NCI-H82 treated with DMSO at 0.1 percent for 48 hours (cell line): ENCODE data around the gene CDH13.

Experiments
- DNase-seq: peaks from one replicate; lab custom pipeline; 2025; ENCODE audit not compliant: unreplicated experiment; lab: John Stamatoyannopoulos, UW

CDH13 gene

DNA sequence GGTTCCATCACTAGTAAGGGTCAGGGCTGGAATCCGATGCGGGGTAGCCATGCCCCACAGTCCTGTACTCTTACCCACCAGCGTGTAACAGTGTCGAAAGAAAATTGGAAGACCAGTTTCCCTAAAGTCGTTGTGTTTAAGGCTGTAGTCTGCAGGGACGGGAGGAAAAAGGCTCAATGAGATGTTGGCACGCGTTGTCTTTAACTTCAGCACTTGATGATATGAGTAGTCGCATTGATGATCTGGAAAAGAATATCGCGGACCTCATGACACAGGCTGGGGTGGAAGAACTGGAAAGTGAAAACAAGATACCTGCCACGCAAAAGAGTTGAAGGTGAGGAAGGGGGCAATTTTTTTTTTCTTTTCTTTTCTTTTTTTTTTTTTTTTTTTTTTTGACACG lies 1182.3 kb downstream of the CDH13 start:
- no peak for DNase-seq

DNA sequence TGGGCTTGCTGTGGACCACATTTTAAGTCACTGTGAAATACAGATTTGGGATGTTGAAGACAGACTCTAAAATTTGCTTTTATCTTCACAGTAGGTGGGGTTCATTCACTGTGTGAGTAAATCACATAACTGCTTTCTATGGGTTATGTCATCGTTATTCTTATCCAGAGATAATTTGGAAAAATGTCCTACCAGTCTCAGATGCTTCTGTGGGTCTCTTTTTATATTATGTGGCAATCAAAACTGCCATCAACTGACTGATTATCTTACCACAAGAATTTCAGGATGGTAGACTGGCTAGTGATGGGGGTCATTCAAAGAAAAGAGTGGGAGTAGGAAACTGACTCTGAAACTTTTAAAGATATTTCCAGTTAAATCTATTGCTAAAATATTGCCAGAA lies 1184.1 kb downstream of the CDH13 start:
- no peak for DNase-seq

DNA sequence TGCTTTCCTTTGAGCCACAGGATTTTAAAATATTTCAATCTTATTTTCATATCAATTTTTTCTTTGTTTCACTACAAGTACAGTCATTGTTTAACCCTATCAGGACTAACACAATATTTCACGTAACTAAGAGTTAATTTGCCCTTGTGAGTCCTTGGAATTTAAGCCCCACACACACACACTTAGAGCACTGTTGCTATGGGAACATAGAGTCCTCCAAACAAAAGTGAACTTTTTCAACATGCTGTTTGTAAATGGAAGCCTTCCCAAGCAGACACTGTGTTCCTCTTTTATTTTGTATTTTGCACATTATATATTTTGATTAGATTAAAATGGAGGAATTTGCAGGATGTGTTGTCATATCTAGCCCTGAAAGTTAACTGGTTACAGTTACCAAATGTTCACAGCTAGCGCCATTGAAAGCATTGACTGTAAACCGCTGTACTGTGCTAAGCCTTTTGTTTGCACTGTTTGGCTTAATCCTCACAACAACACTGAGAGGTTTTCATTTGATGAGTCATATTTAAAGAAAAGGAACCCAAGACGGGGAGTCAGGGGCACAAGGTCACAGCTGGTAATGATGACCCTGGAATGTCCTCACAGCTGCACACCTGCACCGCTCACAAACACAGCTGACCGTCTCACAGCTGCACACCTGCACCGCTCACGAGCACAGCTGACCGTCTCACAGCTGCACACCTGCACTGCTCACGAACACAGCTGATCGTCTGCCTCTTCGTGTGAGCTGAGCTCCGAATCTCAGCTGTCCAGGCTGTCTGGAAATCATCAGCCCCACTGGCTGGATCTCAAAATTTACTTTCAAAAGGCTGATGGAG lies 1187.3 kb downstream of the CDH13 start:
- no peak for DNase-seq

DNA sequence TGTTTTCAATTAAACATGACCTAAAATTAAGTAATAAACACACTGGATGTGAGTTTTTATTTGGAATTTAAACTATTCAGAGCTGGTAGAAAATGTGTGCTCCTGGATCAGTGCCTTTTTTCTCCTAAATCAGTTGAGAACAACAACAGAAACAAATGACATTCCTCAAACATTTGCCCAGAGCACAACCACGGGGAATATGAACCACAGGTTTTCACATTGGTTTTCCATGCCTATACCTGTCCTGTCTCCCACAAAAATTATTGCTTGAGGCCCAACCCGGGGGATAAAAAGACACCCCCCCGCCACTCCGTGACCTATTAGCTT lies 1187.9 kb downstream of the CDH13 start:
- DNase-seq = no peak

DNA sequence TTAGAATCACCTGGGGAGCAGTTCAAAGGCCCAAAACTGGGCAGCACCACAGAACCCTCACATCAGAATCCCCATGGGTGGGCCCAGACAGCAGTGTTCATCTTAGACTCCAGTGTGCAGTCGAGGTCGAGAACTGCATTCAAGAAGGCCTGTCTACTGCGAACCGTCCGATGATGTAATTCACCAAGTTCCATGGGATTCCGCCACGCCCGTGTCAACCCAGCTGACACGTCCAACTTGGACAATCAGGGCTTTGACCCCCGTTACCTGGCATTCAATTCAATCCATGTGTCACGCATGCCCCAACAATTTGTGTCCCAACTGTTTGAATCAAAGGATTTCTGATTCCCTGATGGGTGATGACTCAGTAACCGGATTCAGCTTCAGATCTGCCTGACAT lies 1190.3 kb downstream of the CDH13 start:
- no peak for DNase-seq

DNA sequence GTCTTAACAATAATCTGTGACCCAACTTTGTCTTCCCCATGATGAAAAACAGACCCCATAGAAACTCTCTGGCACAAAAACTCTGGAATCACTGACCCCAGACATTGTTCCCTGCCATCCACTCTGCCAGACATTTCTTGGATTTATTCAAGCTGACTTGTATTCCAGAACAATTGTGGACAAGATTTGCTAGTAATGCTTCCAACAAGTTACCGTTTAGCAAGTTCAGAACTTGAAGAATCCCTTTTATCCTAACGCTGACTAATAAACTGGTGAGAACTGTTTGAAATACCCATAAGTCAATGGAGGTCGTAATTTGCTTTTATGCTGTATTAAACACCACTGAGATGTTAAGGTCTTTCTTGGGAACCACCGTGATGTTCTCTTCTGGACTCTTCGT lies 1191.5 kb downstream of the CDH13 start:
- no peak for DNase-seq

DNA sequence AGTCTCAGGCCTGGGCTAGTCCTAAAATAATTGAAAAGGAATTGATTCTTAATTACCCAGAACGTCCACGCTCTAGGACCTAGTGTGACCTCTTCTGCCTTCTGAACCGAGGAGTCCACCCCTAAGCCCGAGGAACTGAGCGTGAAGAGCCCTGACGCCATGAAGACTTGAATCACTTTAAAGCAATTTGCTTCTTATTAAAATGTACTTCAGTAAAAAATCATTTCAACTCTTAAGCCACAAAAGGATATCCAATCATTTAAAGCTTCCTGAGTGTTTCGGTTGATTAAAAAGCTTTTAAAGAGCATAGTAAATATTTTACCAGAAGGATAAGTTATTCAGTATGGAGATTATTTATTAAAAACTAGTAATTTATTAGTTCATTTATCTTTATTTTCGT lies 1192.6 kb downstream of the CDH13 start:
- no peak for DNase-seq

DNA sequence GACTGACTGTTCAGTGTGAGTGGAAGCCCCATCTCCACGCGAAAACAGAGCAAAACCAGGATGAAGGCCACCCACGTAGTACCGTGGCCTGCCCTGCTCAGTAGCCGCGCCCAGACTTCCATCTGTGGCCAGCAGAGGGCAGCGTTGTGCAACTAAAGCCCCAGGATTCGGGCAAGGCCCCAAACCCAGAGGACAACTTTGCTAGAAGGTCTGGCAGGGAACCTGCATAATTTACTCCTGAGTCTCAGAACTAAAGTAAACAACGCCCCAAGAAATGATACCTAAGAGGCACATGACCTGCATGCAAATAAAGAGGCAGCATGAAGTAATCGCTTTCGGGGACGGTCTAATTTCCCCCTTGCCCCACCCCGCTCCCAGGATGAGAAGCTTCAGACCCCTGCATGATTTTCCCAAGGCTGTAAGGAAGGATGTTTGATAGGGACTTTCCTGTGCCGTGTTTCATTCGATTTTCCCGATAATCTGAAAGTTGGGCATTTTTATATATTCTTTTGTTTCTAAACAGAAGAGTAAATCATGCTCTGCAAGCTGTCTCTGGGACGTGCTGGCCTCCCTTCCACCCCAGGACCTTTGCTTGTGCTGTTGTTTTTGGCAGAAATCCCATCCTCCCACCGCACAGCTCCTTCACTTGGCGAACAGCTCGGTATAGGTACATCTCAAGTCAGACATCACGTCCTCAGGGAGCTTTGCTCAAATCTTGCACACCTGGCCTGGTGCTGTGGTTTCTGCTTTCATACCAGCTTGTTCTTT lies 1199.6 kb downstream of the CDH13 start:
- DNase-seq = peak; percentile 46

DNA sequence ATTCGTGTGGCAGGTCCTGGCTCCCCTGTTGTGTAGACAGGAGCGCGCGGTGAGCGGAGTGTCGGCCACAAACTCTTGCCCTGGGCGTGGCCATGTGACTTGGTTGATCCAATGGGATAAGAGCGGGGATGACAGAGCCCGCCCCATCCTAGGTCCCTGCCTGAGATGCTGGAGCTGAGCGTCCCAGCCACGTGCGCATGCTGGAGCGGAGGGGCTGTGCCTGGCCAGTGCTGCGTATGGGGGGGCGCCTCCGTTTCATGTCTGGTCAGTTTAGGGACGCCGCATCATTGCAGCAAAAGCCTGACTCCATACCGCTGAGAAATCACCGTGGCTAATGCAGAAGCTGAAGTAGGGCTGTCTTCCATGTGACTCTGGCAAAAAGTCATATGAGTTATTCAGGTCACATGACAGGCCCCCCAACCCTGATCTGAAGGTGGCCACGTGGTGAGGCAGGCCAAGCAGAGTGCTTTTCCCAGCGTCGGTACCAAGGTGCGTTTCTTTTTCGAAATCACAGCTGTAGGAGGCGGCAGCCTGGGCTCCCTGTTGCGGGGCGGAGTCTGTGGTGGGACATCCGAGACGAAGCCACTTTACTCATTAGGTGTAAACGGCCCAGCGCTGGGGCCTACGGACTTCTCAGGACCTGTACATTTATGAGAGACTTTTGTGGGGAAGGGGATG lies 1203.5 kb downstream of the CDH13 start:
- DNase-seq = no peak

DNA sequence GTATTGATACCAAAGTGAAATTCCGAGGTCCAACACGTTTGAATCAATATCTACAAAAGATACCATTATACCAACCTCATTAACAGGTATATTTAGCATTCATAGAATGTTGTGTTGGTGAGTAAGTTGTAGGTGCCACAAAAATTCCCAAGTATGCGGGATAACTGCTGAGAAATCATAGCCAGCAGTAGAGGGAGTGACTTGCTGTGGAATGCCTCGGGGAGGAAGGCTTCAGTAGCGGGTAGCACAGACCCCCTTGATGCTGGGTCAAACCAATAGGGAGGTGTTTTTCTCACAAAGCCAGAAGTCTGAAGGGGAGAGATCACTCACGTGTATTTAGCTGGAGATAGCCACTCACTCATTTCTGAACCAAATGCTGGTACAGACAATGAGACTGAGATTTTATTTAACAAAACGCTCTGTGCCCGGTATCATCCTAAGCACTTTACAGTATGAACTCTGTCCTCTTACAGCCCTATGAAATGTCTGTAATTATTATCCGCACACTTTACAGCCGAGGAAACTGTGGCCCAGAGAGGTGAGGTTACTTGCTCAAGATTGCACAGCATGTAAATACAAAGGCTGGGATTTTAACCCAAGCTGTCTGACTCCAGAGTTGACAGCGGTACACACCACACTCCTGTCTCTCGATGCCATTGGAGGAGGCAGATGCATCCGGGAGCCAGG lies 1204.1 kb downstream of the CDH13 start:
- no peak for DNase-seq

DNA sequence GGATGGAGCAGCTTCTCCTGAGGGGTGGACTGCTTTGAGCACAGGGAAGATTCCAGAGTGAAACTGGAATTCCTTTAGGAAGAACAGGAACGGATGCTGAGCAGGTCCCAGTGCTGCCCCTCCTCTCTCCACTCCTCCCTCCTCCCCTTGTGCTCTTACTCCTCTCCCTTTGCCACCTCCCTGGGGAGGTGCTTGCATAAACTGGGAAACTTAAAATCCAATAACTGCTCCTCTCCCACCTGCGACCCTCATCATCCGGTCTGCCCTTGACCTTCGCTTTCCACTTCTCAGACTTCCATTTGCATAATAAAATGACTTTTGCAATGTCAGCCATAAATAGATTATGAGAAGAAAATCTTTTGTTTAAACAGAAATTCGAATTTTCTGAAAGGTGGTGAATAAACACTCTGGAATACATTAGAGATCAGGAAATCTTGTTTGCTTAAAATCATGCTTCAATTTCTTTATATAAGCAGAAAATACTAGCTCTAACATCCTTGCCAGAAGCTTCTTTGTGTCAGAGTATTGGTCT lies 1204.8 kb downstream of the CDH13 start:
- no peak for DNase-seq

DNA sequence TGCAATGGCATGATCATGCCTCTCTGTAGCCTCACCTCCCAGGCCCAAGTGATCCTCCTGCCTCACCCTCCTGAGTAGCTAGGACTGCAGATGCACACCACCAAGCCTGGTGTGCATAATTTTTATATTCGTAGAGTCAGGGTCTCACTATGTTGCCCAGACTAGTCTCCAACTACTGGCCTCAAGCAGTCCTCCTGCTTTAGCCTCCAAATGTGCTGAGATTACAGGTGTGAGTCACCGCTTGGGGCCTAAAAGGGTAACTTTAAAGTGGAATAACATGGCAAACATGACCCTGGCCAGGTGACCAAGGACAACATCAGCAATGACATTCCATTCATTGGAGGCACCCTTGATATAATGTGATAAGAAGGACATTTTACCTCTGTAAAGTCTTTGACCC lies 1207.2 kb downstream of the CDH13 start:
- no peak for DNase-seq

DNA sequence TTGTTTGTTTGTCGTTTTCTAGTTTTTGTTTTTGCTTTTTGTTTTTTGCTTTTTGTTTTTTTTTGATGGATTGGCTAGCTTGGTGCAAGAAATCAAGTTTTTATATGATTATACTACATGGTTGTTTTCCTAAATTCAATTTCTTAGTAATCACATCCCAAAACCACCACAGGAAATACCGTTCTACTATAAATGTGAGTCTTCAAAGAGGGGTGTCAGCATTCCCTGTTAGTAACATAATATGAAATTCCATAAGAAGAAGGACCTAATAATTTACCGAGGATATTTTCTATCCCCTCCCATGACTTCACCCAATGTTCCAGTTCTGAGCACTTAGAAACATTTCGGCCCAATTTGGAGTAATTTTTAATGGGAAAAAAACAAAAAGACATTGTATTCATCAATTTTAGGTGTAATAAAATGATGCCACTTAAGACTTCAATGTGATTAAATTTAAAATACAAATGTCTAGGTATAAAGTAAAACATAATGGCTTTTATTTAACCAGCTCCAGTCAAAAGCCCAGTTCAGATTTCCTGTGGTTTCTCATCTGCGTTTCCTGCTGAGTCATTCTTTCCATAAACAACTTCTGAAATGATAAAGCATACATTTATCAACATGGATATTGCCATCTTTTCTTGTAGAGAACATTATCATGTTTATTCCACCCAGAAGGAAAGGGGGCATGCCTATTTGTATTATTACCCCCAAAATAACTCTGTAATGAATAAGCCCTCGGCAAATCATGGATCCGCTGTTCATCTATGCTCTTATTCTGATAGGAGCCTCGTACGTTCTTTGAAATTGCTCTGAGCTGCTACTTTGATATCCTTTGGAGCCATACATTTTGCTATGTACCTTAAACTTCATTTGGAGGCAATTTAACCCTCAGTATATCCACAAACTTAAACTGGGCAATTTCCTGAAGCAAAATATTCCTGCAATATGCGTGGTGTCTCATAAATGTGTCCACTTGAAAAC lies 1209.1 kb downstream of the CDH13 start:
- DNase-seq = no peak

DNA sequence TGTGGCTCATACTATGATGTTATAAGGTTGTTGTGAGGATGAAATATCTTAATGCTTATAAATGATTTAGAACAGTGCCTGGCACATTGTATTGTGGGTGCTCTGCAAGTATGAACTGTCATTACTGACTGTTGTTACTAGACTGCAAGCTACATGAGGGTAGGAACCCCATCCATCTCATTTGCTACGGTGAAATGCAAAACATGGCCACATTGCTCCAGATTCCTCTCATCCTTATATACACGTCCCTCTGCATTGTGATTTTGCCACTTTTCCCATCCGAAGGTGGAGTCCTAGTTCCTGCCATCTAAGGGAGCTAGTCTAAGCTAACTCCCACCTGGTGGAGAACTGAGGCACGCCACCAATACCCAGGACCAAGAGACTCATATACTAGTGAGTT lies 1210.8 kb downstream of the CDH13 start:
- no peak for DNase-seq

DNA sequence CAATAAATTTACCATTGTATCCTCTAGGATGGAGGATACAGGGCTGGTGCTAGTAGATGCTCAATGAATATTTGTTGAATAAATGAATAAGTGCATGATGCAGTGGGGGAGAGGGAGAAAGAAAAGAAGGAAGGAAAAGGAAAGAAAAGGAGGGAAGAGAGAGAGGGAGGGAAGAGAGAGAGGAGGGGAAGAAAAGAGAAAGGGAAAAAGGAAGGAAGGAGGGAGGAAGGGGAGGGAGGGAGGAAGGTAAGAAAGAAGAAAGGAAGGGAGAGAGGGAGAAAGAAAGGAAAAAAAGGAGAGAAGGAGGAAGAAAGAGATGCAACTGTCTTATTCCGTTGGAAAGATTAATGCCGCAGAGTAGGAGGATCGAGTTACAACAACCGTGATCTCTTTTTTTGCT lies 1211.4 kb downstream of the CDH13 start:
- peak; percentile 7 for DNase-seq

DNA sequence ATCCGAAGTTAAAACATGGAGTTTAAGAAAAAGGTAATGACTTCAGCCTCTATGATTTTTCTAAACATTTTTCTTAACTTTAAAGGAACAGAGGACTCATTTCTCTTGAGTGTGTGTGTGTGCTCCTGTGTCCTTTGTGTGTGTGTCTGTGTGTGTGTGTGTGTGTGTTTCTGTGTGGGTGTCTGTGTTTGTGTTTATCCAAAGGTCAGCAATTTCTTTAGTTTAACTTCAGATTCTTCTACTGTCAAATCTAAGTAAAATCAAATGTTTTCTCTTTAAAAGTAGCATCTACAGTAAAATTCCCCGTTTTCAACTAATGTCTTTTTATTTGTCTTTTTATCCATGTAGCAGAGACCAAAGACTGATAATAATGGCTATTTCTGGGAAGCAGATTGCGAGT lies 1212.8 kb downstream of the CDH13 start:
- DNase-seq = no peak

DNA sequence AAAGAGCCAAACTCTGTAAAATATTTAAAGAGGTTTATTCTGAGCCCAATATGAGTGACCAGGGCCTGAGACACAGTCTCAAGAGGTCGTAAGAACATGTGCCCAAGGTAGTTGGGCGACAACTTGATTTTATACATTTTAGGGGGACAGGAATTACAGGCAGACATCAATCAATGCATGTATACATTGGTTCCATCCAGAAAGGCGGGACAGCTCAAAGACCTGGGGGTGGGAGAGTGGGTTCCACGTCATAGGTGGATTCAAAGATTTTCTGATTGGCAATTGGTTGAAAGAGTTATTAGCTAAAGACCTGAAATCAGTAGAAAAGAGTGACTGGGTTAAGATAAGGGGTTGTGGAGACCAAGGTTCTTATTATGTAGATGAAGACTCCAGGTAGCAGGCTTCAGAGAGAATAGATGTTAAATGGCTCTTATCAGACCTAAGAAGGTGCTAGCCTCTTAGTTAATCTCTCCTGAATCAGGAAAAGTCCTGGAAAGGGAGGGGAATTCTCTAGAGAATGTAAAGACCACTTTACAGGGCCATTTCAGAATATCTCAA lies 1213.4 kb downstream of the CDH13 start:
- DNase-seq = no peak

DNA sequence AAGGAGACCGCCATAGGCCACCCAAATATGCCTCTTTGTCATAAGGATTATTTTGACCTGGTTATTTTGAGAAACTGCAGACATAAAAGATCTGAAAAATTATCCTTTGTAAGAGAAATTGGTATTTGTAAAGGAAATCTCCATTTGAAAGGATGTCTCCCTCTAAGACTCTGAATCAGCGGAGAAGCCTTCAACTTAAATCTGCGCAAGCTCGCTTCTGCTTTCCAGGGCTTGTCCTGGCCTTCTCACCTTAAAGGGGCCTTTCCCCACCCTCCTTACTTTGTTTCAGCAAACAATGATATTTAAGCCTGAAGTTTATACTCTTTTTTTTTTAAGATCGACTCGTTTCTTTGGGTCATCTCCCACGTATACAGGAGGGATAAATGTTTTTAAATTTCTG lies 1215.5 kb downstream of the CDH13 start:
- no peak for DNase-seq

DNA sequence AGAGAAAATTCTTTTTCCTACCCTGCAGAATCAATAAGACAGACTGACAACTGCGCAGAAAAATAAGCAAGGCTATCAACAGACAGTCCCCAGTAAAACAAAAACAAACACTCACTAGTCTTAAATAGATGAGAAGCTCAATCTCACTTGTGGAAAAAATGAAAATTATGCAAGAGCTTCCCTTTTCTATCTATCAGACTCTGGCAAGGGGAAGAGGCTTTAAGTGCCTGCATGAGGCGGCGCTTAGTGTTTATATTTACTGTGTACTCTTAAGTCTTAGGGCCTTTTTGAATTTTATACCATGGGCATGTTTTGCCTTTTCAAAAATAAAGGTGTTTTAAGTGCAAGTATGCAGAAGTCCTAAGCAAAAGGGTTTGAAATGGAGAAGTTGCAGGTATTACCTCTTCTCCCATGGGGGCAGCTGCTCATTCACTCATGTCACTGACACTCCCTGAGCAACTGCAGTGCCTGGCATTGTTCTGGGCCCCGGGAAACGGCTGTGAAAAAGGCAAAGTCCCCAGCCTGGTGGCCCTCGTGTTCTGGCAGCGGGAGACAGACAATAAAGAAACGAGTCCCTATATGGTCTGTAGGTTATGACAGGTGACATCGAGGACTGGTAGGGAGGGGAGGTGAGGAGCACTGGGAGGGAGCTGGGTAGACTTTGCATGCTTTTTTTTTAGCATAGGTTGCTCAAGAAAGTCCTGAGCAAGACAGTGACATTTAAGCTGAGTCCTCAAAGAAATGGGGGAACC lies 1216.2 kb downstream of the CDH13 start:
- no peak for DNase-seq
